HEK293T (cell line): ENCODE measurements around the gene EXTL1.

Experiments used
- CTCF ChIA-PET: fragments of 350-600 bp; formaldehyde crosslinking; extraction: SDS; loops from one replicate; lab custom pipeline; 2021; ENCODE audit warnings: antibody characterized with exemption, inconsistent platforms; lab: Yijun Ruan, JAX
- POLR2A ChIA-PET: fragments of 350-600 bp; formaldehyde crosslinking; extraction: SDS; loops from one replicate; lab custom pipeline; 2020; ENCODE audit warnings: antibody characterized with exemption, inconsistent platforms; lab: Yijun Ruan, JAX
- DNase-seq: peaks from one replicate; pipeline ENCODE4 v3.0.0; 2012; ENCODE audit warnings: mixed read lengths; ENCODE audit errors: extremely low spot score
- ARNT ChIP-seq: fragments of 450-650 bp; IDR thresholded peaks from 2 replicates; pipeline ENCODE4 v1.6.1; 2017; ENCODE audit warnings: mild to moderate bottlenecking
- BHLHE40 ChIP-seq: fragments of 450-650 bp; IDR thresholded peaks from 2 replicates; pipeline ENCODE4 v1.6.1; 2016; ENCODE audit warnings: mild to moderate bottlenecking, moderate library complexity, borderline replicate concordance
- CTBP1 ChIP-seq: fragments of 450-650 bp; IDR thresholded peaks from 2 replicates; pipeline ENCODE4 v1.6.1; 2016; ENCODE audit warnings: borderline replicate concordance
- ELF4 ChIP-seq: fragments of 450-650 bp; IDR thresholded peaks from 2 replicates; pipeline ENCODE4 v1.6.1; 2017; ENCODE audit warnings: antibody characterized with exemption
- FOXA1 ChIP-seq: fragments of 450-650 bp; IDR thresholded peaks from 2 replicates; pipeline ENCODE4 v1.6.1; 2016; ENCODE audit warnings: mild to moderate bottlenecking
- FOXK2 ChIP-seq: fragments of 450-650 bp; IDR thresholded peaks from 2 replicates; pipeline ENCODE4 v1.6.1; 2016; ENCODE audit warnings: mild to moderate bottlenecking
- FOXM1 ChIP-seq: fragments of 450-650 bp; IDR thresholded peaks from 2 replicates; pipeline ENCODE4 v1.6.1; 2017; ENCODE audit warnings: mild to moderate bottlenecking, borderline replicate concordance
- HDGF ChIP-seq: fragments of 450-650 bp; IDR thresholded peaks from 2 replicates; pipeline ENCODE4 v1.6.1; 2017; ENCODE audit warnings: antibody characterized with exemption, borderline replicate concordance
- L3MBTL2 ChIP-seq: fragments of 450-650 bp; conservative IDR thresholded peaks from 2 replicates; pipeline ENCODE4 v1.6.1; 2016; ENCODE audit warnings: mild to moderate bottlenecking
- LEF1 ChIP-seq: fragments of 450-650 bp; IDR thresholded peaks from 2 replicates; pipeline ENCODE4 v1.6.1; 2017; ENCODE audit warnings: mild to moderate bottlenecking, borderline replicate concordance
- NFRKB ChIP-seq: fragments of 450-650 bp; IDR thresholded peaks from 2 replicates; pipeline ENCODE4 v1.6.1; 2016; ENCODE audit warnings: mild to moderate bottlenecking, moderate library complexity
- SP1 ChIP-seq: fragments of 450-650 bp; IDR thresholded peaks from 2 replicates; pipeline ENCODE4 v1.6.1; 2017
- SUZ12 ChIP-seq: fragments of 450-650 bp; IDR thresholded peaks from 2 replicates; pipeline ENCODE4 v1.6.1; 2016; ENCODE audit warnings: mild to moderate bottlenecking
- TARDBP ChIP-seq: fragments of 450-650 bp; IDR thresholded peaks from 2 replicates; pipeline ENCODE4 v1.6.1; 2016
- ZNF384 ChIP-seq: fragments of 450-650 bp; IDR thresholded peaks from 2 replicates; pipeline ENCODE4 v1.6.1; 2016
- TF ChIP-seq, protein P1 (sequence below): fragments of 450-650 bp; IDR thresholded peaks from 2 replicates; pipeline ENCODE4 v1.6.1; 2016

The EXTL1 gene

DNA sequence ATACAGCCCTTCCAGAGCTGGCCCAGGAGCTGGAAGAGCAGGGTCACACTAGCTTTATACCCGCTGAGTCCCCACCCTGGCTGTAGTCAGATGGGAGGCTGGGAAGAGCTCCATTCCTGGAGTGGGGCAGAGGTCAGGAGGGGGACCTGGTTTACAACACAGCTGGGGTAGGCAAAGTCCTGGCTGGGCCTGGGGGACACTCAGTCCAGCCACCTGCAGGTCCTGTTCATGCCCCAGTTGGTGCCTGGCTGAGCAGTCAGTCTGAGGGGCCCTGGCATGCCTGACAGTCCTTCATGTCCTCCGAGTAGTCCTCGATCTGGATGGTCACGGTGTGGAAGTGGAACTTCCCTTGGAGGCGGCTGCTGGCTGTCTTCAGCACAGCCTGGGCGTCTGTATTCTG is 17.3 kb downstream of the EXTL1 start:
- no peak for DNase-seq
- ChIA-PET CTCF (interaction anchor here (1.1 kb wide), 1 partner anchor 106 kb away, joined by 3 read pairs; no protein-coding TSS in a partner anchor), POLR2A (interaction anchor here (1.2 kb wide), 1 partner anchor 74 kb away, joined by 3 read pairs; no protein-coding TSS in a partner anchor)
- TF ChIP-seq FOXK2 (no peak), FOXA1 (no peak), ELF4 (no peak), LEF1 (no peak), TARDBP (no peak), L3MBTL2 (no peak), CTBP1 (no peak), SP1 (no peak), SUZ12 (no peak), ZNF384 (no peak), FOXM1 (no peak), HDGF (no peak), BHLHE40 (no peak)
- TF ChIP-seq, protein P1, sequence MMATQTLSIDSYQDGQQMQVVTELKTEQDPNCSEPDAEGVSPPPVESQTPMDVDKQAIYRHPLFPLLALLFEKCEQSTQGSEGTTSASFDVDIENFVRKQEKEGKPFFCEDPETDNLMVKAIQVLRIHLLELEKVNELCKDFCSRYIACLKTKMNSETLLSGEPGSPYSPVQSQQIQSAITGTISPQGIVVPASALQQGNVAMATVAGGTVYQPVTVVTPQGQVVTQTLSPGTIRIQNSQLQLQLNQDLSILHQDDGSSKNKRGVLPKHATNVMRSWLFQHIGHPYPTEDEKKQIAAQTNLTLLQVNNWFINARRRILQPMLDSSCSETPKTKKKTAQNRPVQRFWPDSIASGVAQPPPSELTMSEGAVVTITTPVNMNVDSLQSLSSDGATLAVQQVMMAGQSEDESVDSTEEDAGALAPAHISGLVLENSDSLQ, result no peak

DNA sequence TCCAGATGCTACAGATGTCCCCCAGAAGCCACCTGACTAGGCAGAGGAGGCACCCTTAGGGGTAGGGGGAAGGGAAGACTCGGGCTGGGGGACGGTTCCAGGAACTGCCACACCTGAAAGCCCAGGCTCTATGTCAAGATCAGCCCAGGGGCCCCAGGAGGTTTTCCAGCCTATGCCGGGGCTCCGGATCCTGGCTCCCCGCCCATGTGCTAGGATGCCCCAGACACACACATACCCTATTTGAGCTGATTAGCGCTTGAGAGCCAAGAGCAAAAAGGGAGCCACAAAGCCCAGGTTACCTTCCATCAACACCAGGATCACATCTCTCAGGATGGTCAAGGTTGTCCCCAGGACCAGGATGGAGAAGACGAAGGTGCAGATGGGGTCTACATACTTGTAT is 19.8 kb downstream of the EXTL1 start:
- DNase-seq, result no peak
- ChIA-PET CTCF (no interaction called here), POLR2A (interaction anchor here (1.1 kb wide), 1 partner anchor 44 kb away, joined by 3 read pairs; the partner anchor contains the start of gene PAFAH2)
- TF ChIP-seq TARDBP (no peak), FOXA1 (no peak), SUZ12 (no peak), SP1 (no peak), ZNF384 (no peak), HDGF (no peak), ARNT (no peak), NFRKB (no peak), FOXK2 (no peak), FOXM1 (no peak), BHLHE40 (no peak), L3MBTL2 (no peak)
- TF ChIP-seq, protein P1, result no peak

DNA sequence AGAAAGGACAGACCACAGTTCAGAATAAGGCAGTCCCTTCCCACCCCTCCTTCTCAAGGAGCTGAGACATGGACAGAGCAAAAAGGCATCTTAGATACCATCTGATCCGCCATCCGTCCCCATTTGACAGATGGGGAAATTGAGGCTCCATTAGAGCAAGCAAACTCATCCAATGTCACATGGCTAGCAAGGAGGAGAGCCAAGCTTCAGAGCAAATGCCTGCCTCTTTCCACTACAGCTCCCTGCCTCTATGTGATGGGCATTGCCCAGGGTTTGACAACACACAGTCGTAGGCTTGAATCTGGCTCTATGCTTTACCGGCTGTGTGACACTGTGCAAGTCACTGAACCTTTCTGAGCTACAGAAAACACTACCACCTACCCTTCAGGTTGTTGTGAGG is 20.4 kb downstream of the EXTL1 start:
- CTCF ChIA-PET, result no interaction called here
- no peak for DNase-seq
- TF ChIP-seq ARNT, result no peak
- TF ChIP-seq SP1, result no peak
- TF ChIP-seq ELF4, result no peak
- TF ChIP-seq BHLHE40, result no peak
- no peak for TF ChIP-seq HDGF
- no peak for TF ChIP-seq SUZ12
- TF ChIP-seq NFRKB, result no peak
- TF ChIP-seq FOXA1, result no peak
- no peak for TF ChIP-seq TARDBP
- no peak for TF ChIP-seq FOXM1
- no peak for TF ChIP-seq L3MBTL2
- no peak for TF ChIP-seq CTBP1
- TF ChIP-seq, protein P1, result no peak
- no peak for TF ChIP-seq FOXK2
- no peak for TF ChIP-seq ZNF384
- no peak for TF ChIP-seq LEF1
- POLR2A ChIA-PET, result interaction anchor here (1.1 kb wide), 1 partner anchor 44 kb away, joined by 3 read pairs; the partner anchor contains the start of gene PAFAH2

DNA sequence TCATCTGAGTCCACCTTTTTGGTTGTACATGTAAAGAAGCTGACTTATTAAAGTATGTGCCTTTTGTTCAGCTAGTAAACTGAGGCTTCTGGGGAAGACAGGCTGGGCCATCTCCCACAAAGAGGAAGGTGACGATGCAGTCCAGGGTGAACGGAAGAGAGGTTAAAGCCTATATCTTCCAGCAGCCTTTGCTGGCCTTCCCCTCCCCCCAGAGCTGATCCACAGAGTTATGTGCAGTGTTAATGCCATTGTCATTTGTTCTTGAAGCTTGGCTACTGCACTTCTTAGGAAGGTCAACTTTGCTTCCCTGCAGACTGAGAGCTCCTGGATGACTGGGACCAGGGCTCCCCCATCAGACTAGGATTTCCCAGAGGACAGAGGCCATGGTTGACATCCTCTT is 22.2 kb downstream of the EXTL1 start:
- ChIA-PET POLR2A (interaction anchor here (1.1 to 2.7 kb wide), 2 partner anchors 8 to 126 kb away, joined by 4 to 14 read pairs; partner anchors contain the start of gene ZNF593), CTCF (interaction anchor here (1.3 kb wide), 1 partner anchor 126 kb away, joined by 3 read pairs; the partner anchor contains the start of gene ZNF593)
- no peak for TF ChIP-seq FOXM1
- no peak for TF ChIP-seq HDGF
- no peak for TF ChIP-seq ZNF384
- TF ChIP-seq CTBP1, result no peak
- no peak for TF ChIP-seq ARNT
- no peak for TF ChIP-seq BHLHE40
- no peak for DNase-seq

DNA sequence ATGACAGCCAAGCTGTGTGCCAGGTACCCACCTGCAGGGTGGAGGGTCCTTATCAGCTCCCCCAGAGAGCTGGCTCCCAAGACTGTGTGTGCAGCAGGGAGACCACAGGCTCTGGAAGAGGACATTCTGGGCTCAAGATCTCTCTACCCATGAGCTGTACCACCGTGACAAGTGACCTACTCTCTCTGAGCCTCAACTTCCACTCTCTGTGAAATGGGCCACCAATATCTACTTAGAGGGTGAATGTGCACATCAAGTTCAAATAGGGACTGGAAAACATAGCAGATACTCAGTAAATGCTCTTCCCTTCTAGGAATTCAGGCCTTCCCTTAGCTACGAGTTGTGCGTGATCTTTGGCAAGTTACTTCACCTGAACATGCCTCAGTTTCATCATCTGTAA is 22.8 kb downstream of the EXTL1 start:
- ChIA-PET CTCF (interaction anchor here (1.3 to 3.2 kb wide), 2 partner anchors 8 to 125 kb away, joined by 3 to 12 read pairs; partner anchors contain the start of gene ZNF593), POLR2A (interaction anchor here (1.1 to 2.7 kb wide), 2 partner anchors 9 to 125 kb away, joined by 4 to 14 read pairs; partner anchors contain the start of gene ZNF593)
- TF ChIP-seq FOXM1, result no peak
- TF ChIP-seq L3MBTL2, result no peak
- no peak for TF ChIP-seq LEF1
- TF ChIP-seq FOXA1, result no peak
- no peak for TF ChIP-seq HDGF
- TF ChIP-seq ZNF384, result no peak
- TF ChIP-seq, protein P1, result no peak
- no peak for TF ChIP-seq ELF4
- TF ChIP-seq SUZ12, result no peak
- no peak for DNase-seq
